Measurements from ENCODE around the gene ENO4.

- TF ChIP-seq CTCF (IDR thresholded peaks at IDR 0.05; ENCODE audit: insufficient read depth, low read length, poor library complexity, severe bottlenecking) (no peak), EZH2phosphoT487 (conservative IDR thresholded peaks at IDR 0.05; ENCODE audit: low read length) (no peak)
Observed at GRCh38 chr10:116826803-116827202, 22.5 kb upstream of the ENO4 start.
